Hepatocyte (in vitro differentiated cells): ENCODE measurements around the gene EEIG1. TPM values are rescaled to one million over a fixed set of nuclear protein-coding genes. Genes with fewer than 3 reads are reported as not detected.

Experiments used
- DNase-seq: peaks from one replicate; pipeline ENCODE4 v3.0.0-alpha.2; 2016; ENCODE audit warnings: low spot score
- H2AFZ ChIP-seq: fragments of 200-600 bp; sonication (generic); 2 replicates; pipeline ENCODE4 v1.6.0; 2016; ENCODE audit warnings: antibody characterized with exemption, mild to moderate bottlenecking
- H3K27ac ChIP-seq: fragments of 200-600 bp; sonication (generic); 2 replicates; pipeline ENCODE4 v1.5.1; 2016; ENCODE audit warnings: mild to moderate bottlenecking
- H3K27me3 ChIP-seq: fragments of 200-600 bp; sonication (generic); 2 replicates; pipeline ENCODE4 v1.6.1; 2016
- H3K36me3 ChIP-seq: fragments of 200-600 bp; sonication (generic); replicated peaks from 2 replicates; pipeline ENCODE4 v1.5.1; 2016; ENCODE audit warnings: low read depth; ENCODE audit not compliant: insufficient read depth
- H3K4me1 ChIP-seq: fragments of 200-600 bp; sonication (generic); 2 replicates; pipeline ENCODE4 v1.5.1; 2016; ENCODE audit warnings: mild to moderate bottlenecking, moderate library complexity; ENCODE audit not compliant: insufficient read depth
- H3K4me2 ChIP-seq: fragments of 200-600 bp; sonication (generic); 2 replicates; pipeline ENCODE4 v1.6.0; 2016
- H3K4me3 ChIP-seq: fragments of 200-600 bp; sonication (generic); 2 replicates; pipeline ENCODE4 v1.5.1; 2016; ENCODE audit warnings: mild to moderate bottlenecking
- H3K79me2 ChIP-seq: fragments of 200-600 bp; sonication (generic); 2 replicates; pipeline ENCODE4 v1.6.0; 2017; ENCODE audit warnings: mild to moderate bottlenecking
- H3K9me2 ChIP-seq: fragments of 200-600 bp; sonication (generic); replicated peaks from 2 replicates; pipeline ENCODE4 v1.6.0; 2017; ENCODE audit warnings: mild to moderate bottlenecking; ENCODE audit not compliant: insufficient read depth
- H3K9me3 ChIP-seq: fragments of 200-600 bp; sonication (generic); 2 replicates; pipeline ENCODE4 v1.5.1; 2016; ENCODE audit warnings: low read depth, mild to moderate bottlenecking
- H4K20me1 ChIP-seq: fragments of 200-600 bp; sonication (generic); 2 replicates; pipeline ENCODE4 v1.6.0; 2016; ENCODE audit warnings: mild to moderate bottlenecking; ENCODE audit not compliant: insufficient read depth, poor library complexity, severe bottlenecking
- EZH2 ChIP-seq: fragments of 200-600 bp; sonication (generic); IDR thresholded peaks from 2 replicates; pipeline ENCODE4 v1.6.1; 2016; ENCODE audit warnings: antibody characterized with exemption, mild to moderate bottlenecking, borderline replicate concordance
- EZH2phosphoT487 ChIP-seq: fragments of 200-600 bp; sonication (generic); IDR thresholded peaks from one replicate; pipeline ENCODE4 v1.6.1; 2018; ENCODE audit warnings: antibody characterized with exemption, mild to moderate bottlenecking, low read depth, moderate library complexity; ENCODE audit not compliant: unreplicated experiment, severe bottlenecking
- WGBS: methylation state at CpG from one replicate; pipeline ENCODE4 v1.1.6; 2016; ENCODE audit warnings: low lambda C conversion rate; ENCODE audit errors: missing lambda C conversion rate; 5-methylcytosine and 5-hydroxymethylcytosine counted together
- polyA plus RNA-seq: library from polyadenylated mRNA; unstranded; fragments of >200 nt; fragmentation: Nextera tagmentation; extraction: Ambion mirVana; gene quantifications from 2 replicates; pipeline ENCODE4 v1.2.1, GENCODE V29; 2016
- total RNA-seq: library from RNA; depleted of rRNA; stranded (reverse); fragments of >200 nt; gene quantifications from 2 replicates; pipeline ENCODE4 v1.2.3, GENCODE V29; 2014
- TF ChIP-seq, protein P1 (sequence below): fragments of 200-600 bp; sonication (generic); IDR thresholded peaks from 2 replicates; pipeline ENCODE4 v1.5.1; 2016; ENCODE audit warnings: antibody characterized with exemption, mild to moderate bottlenecking; ENCODE audit not compliant: poor library complexity

The EEIG1 gene
- total and polyA plus RNA-seq, 2 experiments from 2014 or later, result 38.1 to 43.6 TPM

DNA sequence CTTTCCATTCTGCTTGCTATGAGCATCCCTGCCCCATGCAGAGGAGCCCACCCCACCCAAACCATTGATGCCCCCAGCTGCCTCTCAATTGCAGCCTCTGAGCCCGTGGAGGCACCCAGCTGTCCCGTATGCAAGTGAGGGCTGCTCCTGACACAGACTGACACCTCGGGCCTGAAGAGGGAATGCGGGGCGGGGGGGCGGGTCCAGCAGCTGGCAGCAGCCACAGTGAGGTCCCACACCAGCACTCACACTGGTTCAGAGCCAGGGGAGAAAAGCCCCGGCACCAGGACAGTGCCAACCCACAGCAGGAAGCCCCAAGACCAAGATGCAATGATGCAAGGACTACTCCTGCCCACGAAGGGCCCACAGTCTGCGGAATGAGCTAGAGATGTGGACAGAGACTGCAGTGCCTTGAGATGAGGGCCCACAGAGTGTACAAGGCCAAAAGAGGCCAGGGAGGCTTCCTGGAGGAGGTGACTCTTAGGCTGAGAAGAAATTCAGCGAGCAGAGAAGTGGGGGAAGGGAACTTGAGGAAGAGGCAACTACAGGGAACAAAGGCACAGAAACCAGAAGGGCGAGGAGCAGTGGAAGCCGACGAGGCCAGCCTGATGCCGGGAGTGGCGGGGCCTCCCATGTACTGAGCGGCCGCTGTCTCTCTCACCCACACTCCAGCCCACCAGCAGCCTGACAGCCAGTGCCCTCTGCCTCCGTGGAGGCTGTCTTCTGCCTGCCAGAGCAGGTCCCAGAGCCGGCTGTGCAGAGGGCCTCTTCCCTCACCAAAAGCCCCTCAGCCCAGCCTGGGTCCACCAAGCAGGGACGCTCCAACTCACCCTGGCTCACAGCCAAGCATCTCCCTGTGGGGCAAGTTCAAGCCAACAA is 9.2 kb downstream of the EEIG1 start:
- Histone ChIP-seq H3K36me3 (no peaks in the 10 kb centered on the region), H3K4me2 (peak overlapping the region; percentile 92), H3K4me1 (peaks cover 100% of the 10 kb centered on the region)

DNA sequence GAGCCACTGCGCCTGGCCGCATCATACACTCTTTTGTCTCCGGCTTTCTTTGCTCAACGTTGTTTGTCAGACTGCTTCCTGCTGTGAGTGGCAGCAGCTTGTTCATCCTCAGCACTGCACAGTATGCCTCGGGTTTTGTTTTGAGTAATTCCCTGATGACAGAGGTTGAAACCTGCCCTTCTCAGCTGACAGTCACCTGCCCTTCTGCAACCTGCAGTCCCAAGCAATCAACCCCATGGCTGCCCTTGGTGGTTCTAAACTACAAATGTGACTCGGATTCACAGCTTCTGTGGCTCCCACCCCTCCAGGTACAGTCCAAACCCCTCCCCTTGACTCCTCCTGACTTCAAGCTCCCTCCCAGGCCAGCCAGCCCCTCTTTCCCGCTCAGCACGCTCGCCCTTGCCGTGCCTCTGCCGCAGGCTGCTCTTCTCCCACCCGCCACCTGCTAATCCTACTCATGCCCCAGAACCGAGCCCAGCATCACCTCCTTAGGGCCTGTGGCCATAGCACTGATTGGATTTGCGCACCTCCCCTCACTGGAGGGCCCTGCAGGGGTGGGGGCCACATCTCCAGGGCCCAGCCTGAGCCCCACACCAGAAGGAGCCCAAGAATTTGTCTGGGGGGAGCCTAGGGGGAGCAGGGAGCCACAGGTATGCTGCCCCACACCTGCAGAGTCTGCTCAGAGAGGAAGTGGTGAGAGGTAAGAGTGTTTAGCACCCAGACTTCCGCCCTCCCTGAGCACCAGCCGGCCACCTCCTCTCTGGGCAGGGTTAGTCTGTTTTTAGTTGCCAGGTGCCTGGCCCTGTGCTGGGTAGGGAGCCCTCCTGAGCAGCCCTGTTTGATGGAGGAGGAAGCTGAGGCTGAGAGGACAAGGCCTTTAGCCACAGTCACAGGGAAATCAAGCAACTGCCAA is 10.1 kb downstream of the EEIG1 start:
- H3K9me3 ChIP-seq, result no peaks in the 10 kb centered on the region
- no peaks in the 10 kb centered on the region for H3K36me3 ChIP-seq
- H3K27me3 ChIP-seq, result no peaks in the 10 kb centered on the region
- DNase-seq, result no peak
- no peak overlapping the region for H2AFZ ChIP-seq
- no peaks in the 10 kb centered on the region for H3K9me2 ChIP-seq
- peaks cover 99% of the 10 kb centered on the region for H3K79me2 ChIP-seq
- 63% methylated on average over 15 of the region's 16 CpGs for WGBS
- peak overlapping the region; percentile 97 for H3K27ac ChIP-seq
- TF ChIP-seq EZH2 (no peak), EZH2phosphoT487 (no peak)
- TF ChIP-seq, protein P1, sequence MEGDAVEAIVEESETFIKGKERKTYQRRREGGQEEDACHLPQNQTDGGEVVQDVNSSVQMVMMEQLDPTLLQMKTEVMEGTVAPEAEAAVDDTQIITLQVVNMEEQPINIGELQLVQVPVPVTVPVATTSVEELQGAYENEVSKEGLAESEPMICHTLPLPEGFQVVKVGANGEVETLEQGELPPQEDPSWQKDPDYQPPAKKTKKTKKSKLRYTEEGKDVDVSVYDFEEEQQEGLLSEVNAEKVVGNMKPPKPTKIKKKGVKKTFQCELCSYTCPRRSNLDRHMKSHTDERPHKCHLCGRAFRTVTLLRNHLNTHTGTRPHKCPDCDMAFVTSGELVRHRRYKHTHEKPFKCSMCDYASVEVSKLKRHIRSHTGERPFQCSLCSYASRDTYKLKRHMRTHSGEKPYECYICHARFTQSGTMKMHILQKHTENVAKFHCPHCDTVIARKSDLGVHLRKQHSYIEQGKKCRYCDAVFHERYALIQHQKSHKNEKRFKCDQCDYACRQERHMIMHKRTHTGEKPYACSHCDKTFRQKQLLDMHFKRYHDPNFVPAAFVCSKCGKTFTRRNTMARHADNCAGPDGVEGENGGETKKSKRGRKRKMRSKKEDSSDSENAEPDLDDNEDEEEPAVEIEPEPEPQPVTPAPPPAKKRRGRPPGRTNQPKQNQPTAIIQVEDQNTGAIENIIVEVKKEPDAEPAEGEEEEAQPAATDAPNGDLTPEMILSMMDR, result no peak
- H3K4me1 ChIP-seq, result peaks cover 100% of the 10 kb centered on the region
- peaks cover 65% of the 10 kb centered on the region for H4K20me1 ChIP-seq
- H3K4me3 ChIP-seq, result no peak overlapping the region
- H3K4me2 ChIP-seq, result peak overlapping the region; percentile 92

More for the DNA sequence above, 9.2 kb downstream of the EEIG1 start:
- Histone ChIP-seq H3K27me3 (no peaks in the 10 kb centered on the region), H3K9me3 (no peaks in the 10 kb centered on the region), H3K4me3 (no peak overlapping the region), H2AFZ (no peak overlapping the region), H3K9me2 (no peaks in the 10 kb centered on the region), H4K20me1 (peaks cover 75% of the 10 kb centered on the region), H3K79me2 (peaks cover 100% of the 10 kb centered on the region), H3K27ac (peak overlapping the region; percentile 97)
- peak; percentile 30 for DNase-seq
- TF ChIP-seq, protein P1, result no peak
- TF ChIP-seq EZH2phosphoT487 (no peak), EZH2 (no peak)
- WGBS, result 53% methylated on average over 18 of the region's 20 CpGs

GRCh38 chr9:127968700-127969383 is 11.9 kb downstream of the EEIG1 start:
- no peaks in the 10 kb centered on the region for H3K9me2 ChIP-seq
- no peaks in the 10 kb centered on the region for H3K36me3 ChIP-seq
- H3K79me2 ChIP-seq, result peaks cover 91% of the 10 kb centered on the region
- H3K4me2 ChIP-seq, result peak overlapping the region; percentile 43
- peak; percentile 74 for DNase-seq
- H3K4me3 ChIP-seq, result no peak overlapping the region
- H3K4me1 ChIP-seq, result peaks cover 96% of the 10 kb centered on the region
- H3K27me3 ChIP-seq, result no peaks in the 10 kb centered on the region
- H2AFZ ChIP-seq, result no peak overlapping the region
- WGBS, result 66% methylated on average over 10 of the region's 10 CpGs
- H4K20me1 ChIP-seq, result peaks cover 54% of the 10 kb centered on the region
- H3K9me3 ChIP-seq, result no peaks in the 10 kb centered on the region
- H3K27ac ChIP-seq, result peak overlapping the region; percentile 97
- TF ChIP-seq, protein P1, result no peak
- no peak for TF ChIP-seq EZH2
- TF ChIP-seq EZH2phosphoT487, result no peak
